ENCODE results near the gene DDX17.

DNA sequence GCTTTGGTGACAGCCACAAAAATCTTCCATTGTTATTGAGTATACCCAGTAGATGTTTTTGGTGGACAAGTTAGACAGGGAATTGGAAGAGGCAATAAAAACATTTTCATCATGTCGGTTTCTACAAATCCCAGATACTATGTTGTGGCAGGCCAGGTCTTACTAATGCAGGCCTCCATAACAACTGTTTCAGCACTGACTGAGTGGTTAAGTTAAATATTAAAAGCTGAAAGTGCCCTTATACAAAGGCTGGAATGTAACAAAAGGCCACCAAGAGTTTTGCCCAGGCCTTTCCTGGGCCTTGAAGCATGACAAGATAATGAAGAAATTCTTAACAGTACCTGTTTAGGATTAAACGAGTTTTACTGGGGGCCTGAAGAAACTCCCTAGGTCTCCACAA, 34.6 kb upstream of the DDX17 start:
- TF ChIP-seq, protein P1, sequence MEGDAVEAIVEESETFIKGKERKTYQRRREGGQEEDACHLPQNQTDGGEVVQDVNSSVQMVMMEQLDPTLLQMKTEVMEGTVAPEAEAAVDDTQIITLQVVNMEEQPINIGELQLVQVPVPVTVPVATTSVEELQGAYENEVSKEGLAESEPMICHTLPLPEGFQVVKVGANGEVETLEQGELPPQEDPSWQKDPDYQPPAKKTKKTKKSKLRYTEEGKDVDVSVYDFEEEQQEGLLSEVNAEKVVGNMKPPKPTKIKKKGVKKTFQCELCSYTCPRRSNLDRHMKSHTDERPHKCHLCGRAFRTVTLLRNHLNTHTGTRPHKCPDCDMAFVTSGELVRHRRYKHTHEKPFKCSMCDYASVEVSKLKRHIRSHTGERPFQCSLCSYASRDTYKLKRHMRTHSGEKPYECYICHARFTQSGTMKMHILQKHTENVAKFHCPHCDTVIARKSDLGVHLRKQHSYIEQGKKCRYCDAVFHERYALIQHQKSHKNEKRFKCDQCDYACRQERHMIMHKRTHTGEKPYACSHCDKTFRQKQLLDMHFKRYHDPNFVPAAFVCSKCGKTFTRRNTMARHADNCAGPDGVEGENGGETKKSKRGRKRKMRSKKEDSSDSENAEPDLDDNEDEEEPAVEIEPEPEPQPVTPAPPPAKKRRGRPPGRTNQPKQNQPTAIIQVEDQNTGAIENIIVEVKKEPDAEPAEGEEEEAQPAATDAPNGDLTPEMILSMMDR (IDR thresholded peaks at IDR 0.05): no peak
- TF ChIP-seq POLR2A (IDR thresholded peaks at IDR 0.05): no peak
